WERI-Rb-1 (cell line): ENCODE measurements around the gene PRPF40A.

Experiments
- DNase-seq: peaks from one replicate; pipeline ENCODE4 v3.0.0-alpha.2; 2020
- H3K27ac ChIP-seq: fragments of 250-450 bp; sonication (Bioruptor Pico); 2 replicates; pipeline ENCODE4 v1.5.1; 2020; ENCODE audit warnings: mild to moderate bottlenecking, moderate library complexity
- H3K27me3 ChIP-seq: fragments of 250-450 bp; sonication (Bioruptor Pico); 2 replicates; pipeline ENCODE4 v1.5.1; 2021; ENCODE audit warnings: mild to moderate bottlenecking, low read depth, moderate library complexity; ENCODE audit not compliant: insufficient read depth, severe bottlenecking
- H3K36me3 ChIP-seq: fragments of 250-450 bp; sonication (Bioruptor Pico); 2 replicates; pipeline ENCODE4 v1.5.1; 2020; ENCODE audit warnings: mild to moderate bottlenecking, moderate library complexity
- H3K4me3 ChIP-seq: 2 replicates; pipeline ENCODE4 v1.5.1; 2011; ENCODE audit warnings: low read depth, mild to moderate bottlenecking, control low read depth, low read length
- H3K9me3 ChIP-seq: fragments of 250-450 bp; sonication (Bioruptor Pico); 2 replicates; pipeline ENCODE4 v1.5.1; 2021; ENCODE audit warnings: mild to moderate bottlenecking, moderate library complexity; ENCODE audit not compliant: severe bottlenecking
- CTCF ChIP-seq: IDR thresholded peaks from 2 replicates; pipeline ENCODE4 v1.5.1; 2011; ENCODE audit warnings: low read depth, mild to moderate bottlenecking, control low read depth, inconsistent platforms, low read length

Gene PRPF40A

GRCh38 chr2:152611458-152612231 is 105.6 kb downstream of the PRPF40A start:
- no peak for TF ChIP-seq CTCF
- Histone ChIP-seq H3K4me3 (no peak overlapping the region), H3K27me3 (no peaks in the 10 kb centered on the region), H3K36me3 (peaks cover 29% of the 10 kb centered on the region), H3K9me3 (no peaks in the 10 kb centered on the region), H3K27ac (no peak overlapping the region)
- DNase-seq, result no peak

- TF ChIP-seq CTCF, result no peak
- DNase-seq, result no peak
- Histone ChIP-seq H3K27me3 (no peaks in the 10 kb centered on the region), H3K4me3 (no peak overlapping the region), H3K27ac (no peak overlapping the region), H3K9me3 (no peaks in the 10 kb centered on the region), H3K36me3 (peaks cover 18% of the 10 kb centered on the region)
Observed at GRCh38 chr2:152609699-152610098, 107.6 kb downstream of the PRPF40A start.

- Histone ChIP-seq H3K27me3 (no peaks in the 10 kb centered on the region), H3K9me3 (no peaks in the 10 kb centered on the region), H3K4me3 (no peak overlapping the region), H3K36me3 (peaks cover 12% of the 10 kb centered on the region), H3K27ac (no peak overlapping the region)
- no peak for DNase-seq
- TF ChIP-seq CTCF, result no peak
Observed at GRCh38 chr2:152609154-152609553, 108.1 kb downstream of the PRPF40A start.

- Histone ChIP-seq H3K27ac (no peak overlapping the region), H3K27me3 (no peaks in the 10 kb centered on the region), H3K4me3 (no peak overlapping the region), H3K9me3 (no peaks in the 10 kb centered on the region), H3K36me3 (peaks cover 9% of the 10 kb centered on the region)
- DNase-seq, result no peak
- TF ChIP-seq CTCF, result no peak
Observed at GRCh38 chr2:152607793-152608300, 109.4 kb downstream of the PRPF40A start.

GRCh38 chr2:152606941-152607340 is 110.3 kb downstream of the PRPF40A start:
- Histone ChIP-seq H3K27me3 (no peaks in the 10 kb centered on the region), H3K9me3 (no peaks in the 10 kb centered on the region), H3K27ac (no peak overlapping the region), H3K4me3 (no peak overlapping the region), H3K36me3 (peaks cover 9% of the 10 kb centered on the region)
- no peak for TF ChIP-seq CTCF
- DNase-seq, result no peak
